Epithelial cell of prostate (primary cell): ENCODE results near the gene SETD1B.
"Not testable (repeated sequence)": the region's sequence is repeated elsewhere in the genome, so short reads cannot be mapped to it uniquely, and the experiment has no call there.

Experiments
- DNase-seq: peaks from one replicate; pipeline ENCODE4 v3.0.0-alpha.2; 2011; ENCODE audit warnings: low read depth, low spot score
- H3K27ac ChIP-seq: fragments of 450-650 bp; 2 replicates; pipeline ENCODE4 v1.5.1; 2017; ENCODE audit warnings: mild to moderate bottlenecking

The SETD1B gene

GRCh38 chr12:121803861-121804416 is at the start of gene SETD1B:
Gene SETD1B, plus strand, starts transcription at chr12:121804009. Its CDS starts 729 bp downstream, at chr12:121804738.
- peak within 1 kb of the TSS; percentile 100 for H3K27ac ChIP-seq
- DNase-seq, result no peak

DNA sequence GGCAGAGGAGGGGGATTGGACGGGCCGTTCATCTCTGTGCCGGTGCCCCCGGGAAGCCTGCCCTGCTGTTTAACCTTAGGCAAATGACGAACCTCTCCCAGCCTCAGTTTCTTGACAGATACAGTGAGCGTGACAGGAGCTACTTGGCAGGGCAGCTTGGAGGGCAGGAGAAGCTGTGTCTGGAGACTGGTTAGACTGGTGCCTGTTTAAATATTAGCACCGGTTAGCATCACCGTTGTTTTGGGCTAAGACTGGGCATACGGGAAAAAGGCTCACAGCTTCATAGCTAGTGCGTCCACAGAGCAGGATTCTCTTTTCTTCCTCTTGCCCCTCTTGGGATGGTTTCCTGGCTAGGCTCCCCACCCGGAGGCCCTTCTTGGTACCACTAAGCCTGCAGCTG is 49.0 kb upstream of the SETD1B start:
- no peak overlapping the region for H3K27ac ChIP-seq
- DNase-seq, result no peak

- no peak for DNase-seq
- no peak overlapping the region for H3K27ac ChIP-seq
Measured at GRCh38 chr12:121755591-121755990, 48.2 kb upstream of the SETD1B start.

DNA sequence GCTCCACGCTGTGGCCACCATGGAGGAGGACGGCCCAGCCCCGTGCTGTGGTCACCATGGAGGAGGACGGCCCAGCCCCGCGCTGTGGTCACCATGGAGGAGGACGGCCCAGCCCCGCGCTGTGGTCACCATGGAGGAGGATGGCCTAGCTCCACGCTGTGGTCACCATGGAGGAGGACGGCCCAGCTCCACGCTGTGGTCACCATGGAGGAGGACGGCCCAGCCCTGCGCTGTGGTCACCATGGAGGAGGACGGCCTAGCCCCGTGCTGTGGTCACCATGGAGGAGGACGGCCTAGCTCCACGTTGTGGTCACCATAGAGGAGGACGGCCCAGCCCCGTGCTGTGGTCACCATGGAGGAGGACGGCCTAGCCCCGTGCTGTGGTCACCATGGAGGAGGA is 45.3 kb upstream of the SETD1B start:
- DNase-seq, H3K27ac ChIP-seq: not testable (repeated sequence)

DNA sequence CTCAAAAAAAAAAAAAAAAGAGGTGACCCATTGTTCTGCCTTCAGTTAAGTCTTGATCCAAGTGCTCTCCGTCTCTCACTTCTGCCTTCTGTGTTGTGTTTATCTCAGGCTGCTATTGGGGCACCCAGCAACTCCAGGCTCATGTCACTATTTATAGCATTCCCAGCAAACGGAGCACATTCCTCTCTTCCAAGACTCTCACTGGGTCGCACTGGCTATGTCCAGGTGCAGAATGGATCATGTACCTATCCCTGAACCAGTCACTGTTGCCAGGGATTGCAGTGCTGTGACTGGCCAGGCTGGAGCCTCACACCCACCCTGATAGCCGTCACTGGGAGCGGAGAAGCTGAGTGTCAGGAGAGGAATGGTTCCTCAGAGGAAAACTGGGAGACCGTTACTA is 41.5 kb upstream of the SETD1B start:
- no peak overlapping the region for H3K27ac ChIP-seq
- DNase-seq, result no peak

GRCh38 chr12:121764808-121765207 is 39.0 kb upstream of the SETD1B start:
- DNase-seq, result no peak
- H3K27ac ChIP-seq, result no peak overlapping the region

- no peak overlapping the region for H3K27ac ChIP-seq
- no peak for DNase-seq
Measured at GRCh38 chr12:121765573-121765972, 38.2 kb upstream of the SETD1B start.

DNA sequence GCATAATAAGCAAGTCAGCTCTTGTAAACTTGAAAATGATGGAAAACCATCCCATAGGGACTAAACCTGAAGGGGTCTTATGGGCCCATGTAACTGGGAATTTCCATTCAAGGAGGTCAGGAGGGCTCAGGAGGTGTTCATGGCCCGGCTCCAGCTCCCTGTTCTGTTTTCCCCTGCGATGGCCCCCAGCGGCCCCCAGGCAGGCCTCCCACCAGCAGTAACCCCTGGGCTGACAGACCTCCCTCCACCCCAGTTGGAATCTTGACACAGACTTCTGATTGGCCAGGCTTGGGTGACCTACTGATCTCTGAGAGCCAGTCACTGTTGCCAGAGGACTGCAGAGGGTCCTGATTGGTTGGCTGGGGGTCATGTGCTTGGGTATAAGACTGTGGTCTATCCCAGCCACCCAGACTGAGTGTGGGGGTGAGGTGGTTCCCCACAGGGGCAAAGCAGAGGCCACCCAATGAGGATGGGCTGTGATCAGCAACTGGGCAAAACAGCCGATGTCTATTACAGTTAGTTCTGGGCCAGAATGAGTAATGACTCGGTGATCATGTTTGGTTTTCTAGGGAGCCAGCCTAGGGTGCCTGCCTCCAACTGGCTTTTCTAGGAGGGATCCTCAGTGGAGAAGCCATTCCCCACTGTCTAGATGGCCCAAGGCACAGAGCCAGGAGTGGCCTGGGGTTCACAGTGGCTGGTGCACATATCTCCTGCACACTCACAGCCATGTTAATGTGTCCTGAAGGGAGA is 37.3 kb upstream of the SETD1B start:
- DNase-seq, result no peak
- H3K27ac ChIP-seq, result no peak overlapping the region

DNA sequence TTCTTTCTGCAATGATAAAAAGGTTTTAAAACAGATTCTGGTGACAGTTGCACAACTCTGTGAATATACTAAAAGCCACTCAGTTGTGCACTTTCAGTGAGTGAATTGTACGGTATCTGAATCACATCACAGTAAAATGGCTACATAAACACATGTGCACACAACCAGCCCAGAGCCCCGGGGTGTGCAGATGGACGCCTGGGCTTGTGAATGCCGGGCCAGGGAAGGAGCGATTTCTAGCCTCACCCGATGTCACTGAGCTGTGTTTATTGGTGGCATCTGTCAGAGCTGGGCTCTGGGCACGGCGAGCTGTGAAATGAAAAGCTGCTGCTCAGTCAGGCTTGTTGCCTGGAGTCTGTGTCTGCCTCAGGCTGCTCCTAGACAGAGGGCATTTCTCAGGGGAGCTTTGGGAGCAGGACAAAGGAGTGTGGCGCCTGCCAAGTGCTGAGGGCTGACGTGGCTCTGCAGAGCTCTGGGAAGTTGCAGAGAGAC is 36.2 kb upstream of the SETD1B start:
- H3K27ac ChIP-seq, result no peak overlapping the region
- DNase-seq, result no peak

GRCh38 chr12:121769297-121769830 is 34.4 kb upstream of the SETD1B start:
- no peak overlapping the region for H3K27ac ChIP-seq
- no peak for DNase-seq

DNA sequence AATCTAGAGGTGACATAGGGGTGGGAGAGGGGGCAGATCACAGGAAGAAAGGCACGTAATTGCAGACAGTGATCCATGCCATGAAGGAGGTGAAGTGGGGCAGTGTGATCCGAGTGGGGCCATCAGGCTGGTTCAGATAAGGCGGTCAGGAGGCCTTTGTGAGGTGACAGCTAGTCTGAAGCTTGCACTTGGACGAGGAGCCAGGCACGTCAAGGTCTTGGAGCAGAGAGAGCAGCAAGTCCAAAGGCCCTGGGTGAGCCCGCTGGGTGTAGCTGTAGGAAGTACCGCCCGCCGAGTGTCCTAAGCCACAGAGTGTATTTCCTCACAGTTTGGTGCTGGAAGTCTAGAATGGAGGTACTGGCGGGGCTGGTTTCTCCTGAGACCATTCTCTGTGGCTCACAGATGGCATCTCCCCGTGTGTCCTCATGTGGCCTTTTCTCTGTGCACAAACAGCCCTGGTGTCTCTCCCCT is 33.9 kb upstream of the SETD1B start:
- no peak overlapping the region for H3K27ac ChIP-seq
- no peak for DNase-seq

GRCh38 chr12:121770388-121770787 is 33.4 kb upstream of the SETD1B start:
- no peak overlapping the region for H3K27ac ChIP-seq
- DNase-seq, result no peak

DNA sequence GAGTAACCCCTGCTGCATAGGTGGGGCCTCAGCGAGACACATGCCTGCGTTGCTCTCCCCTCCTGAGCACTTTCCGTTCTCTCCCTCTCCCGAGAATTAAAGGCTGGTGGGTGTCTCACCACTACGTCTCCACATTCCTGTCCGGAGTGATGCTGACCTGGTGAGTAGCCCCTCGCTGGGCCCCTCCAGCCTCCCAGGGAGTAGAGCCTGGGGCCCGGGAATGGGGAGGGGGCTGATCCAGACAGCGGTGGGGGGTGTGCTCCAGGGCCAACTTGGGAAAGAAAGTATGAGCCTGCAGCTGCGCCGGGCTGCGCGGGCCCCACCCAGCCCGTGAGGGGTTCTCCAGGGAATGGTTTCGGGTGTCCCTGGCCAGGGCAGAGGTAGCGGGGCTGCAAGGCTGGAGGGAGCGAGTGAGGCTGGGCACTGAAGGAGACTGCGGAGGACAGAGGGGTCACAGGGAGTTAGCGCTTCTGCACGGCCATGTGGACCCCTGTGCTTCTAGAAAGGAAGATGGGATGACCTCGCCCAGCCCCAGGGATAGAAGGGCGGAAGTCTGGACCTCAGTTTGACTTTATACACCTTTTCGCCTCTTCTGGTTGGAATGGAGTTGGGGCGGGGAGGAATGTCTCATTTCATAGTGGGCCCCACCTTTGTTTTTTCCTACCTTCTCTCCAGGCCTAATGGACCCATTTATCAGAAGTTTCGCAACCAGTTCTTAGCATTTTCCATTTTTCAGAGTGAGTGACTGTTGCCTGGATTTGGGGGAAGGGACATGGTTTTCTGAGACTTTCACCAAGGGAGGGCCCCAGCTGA is 32.8 kb upstream of the SETD1B start:
- no peak for DNase-seq
- no peak overlapping the region for H3K27ac ChIP-seq

DNA sequence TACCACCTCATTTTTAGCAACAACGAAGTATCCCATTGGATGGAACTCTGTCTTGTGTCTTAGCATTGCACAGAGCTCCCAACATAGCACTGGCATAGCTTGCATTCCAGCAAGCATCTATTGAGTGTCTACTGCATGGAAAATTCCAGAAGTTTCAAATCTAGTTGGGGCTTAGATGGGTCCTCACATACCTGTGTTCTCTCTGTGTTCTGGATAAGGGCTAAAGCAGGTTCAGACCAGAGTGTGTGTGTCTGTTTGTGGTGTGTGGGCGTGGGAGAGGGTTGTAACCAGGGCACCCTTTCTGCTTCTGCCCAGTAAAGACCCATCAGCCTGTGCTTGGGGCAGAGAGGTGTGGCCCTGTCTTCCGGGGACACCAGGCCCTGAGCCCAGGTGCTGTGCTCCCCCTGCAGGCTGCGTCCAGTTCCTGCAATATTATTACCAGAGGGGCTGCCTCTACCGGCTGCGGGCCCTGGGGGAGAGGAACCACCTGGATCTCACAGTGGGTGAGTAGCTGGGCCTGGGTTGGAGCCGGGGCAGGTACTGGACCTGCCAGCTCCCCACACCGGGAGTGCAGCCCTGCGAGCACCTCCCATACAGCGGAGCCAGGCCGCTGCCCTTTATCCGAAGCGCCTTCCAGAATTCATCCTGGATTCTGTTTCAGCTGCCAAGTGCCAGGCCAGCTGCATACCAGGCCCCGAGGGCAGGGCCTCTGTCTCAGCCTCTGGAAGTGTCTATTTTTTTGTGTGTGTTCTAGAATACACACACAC is 30.6 kb upstream of the SETD1B start:
- no peak for DNase-seq
- H3K27ac ChIP-seq, result no peak overlapping the region

- H3K27ac ChIP-seq, result no peak overlapping the region
- DNase-seq, result no peak
Measured at GRCh38 chr12:121774968-121775474, 28.8 kb upstream of the SETD1B start.

DNA sequence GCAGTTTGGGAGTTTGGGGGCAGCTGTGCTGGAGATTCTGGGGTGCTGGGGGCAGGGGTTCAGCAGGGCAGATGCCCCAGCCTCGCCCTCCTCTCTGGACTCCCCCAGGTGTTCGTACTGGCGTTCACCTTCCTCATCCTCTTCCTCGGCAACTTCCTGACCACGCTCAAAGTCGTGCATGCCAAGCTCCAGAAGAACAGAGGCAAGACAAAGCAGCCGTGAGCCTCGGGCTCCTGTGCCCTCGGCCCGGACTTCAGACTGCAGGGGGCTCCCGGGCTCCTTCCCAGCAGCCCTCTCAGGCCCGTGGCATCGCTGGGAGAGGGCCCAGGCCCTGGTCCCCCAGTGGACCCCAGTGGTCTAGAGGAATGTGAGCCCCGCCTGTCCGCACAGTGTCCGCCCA is 28.3 kb upstream of the SETD1B start:
- DNase-seq, result no peak
- no peak overlapping the region for H3K27ac ChIP-seq

DNA sequence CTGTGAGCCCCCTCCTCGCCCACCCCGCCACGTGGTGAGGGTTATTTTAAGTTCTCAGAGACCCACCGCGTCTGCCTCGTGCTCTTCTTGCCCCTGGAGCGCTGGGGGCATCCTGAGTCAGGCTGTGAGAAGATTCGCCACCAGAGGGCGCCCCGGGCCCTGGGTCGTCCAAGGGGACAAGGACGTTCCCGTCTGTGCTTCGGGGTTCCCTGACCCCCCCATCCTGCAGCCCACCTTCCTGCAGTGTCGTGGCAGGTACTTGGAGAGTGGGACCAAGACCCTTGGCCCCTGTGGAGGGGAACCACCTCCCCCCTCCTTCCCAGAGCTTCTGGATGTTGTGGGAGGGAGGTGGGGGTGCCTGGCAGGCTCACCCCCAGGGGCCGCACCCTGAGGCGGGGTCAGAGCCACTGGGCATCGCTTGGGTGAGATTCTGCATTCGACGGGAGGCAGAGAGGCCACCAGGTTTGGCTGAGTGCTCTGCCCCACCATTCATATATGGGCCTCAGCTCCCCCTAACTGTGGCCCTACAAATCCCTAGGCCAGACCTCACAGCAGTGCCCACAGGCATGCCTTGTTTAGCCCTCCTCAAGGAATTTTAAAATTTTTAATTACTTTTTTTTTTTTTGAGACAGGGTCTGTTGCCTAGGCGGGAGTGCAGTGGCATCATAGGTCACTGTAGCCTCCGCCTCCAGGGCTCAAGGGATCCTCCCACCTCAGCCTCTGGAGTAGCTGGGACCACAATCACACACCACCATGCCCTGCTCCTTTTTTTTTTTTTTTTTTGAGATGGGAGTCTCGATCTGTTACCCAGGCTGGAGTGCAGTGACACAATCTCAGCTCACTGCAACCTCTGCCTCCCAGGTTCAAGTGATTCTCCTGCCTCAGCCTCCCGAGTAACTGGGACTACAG is 27.4 kb upstream of the SETD1B start:
- DNase-seq, result no peak

DNA sequence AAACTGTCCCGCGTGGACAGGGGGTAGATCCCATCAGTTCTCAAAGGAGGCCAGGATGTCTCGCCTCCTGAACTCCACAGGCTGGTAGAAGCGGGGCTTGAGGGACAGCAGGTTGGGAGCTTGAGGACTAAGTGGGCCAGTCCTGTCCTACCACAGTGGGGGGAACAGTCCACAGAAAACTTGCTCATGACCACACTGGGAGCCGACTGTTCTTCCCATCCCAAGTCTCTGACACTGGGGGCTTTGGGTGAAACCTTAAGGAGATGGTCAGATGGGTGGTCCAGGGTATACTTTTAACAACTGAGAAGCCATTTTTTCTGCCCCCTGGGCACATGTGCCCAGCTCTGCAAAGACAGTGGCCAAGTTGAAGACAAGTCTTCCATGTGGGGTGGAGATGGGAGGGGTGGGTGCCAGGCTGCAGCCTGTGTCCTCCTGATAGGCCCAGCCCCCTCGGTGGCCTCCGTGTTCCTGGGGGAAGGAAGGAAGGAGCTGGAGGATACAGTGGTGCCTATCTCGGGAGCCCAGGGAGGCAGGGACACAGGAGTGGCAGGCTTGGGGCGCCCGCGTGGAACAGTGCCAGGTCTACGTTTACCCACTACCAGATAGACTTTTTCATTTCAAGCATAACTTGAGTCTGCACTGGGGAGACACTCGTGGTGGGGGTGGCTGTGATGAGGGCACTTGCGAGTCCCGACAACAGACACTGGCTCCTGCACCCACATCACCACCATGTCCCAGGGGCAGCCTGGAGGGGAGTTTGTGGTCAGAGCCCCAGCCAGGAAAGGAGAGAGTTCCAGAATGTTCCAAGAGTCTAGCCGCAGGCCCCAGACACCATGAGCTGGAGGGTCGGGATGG is 25.0 kb upstream of the SETD1B start:
- no peak for DNase-seq
- no peak overlapping the region for H3K27ac ChIP-seq

More for the DNA sequence above, 27.4 kb upstream of the SETD1B start:
- H3K27ac ChIP-seq, result no peak overlapping the region
